ENCODE data around the gene EEF2.

Gene EEF2

DNA sequence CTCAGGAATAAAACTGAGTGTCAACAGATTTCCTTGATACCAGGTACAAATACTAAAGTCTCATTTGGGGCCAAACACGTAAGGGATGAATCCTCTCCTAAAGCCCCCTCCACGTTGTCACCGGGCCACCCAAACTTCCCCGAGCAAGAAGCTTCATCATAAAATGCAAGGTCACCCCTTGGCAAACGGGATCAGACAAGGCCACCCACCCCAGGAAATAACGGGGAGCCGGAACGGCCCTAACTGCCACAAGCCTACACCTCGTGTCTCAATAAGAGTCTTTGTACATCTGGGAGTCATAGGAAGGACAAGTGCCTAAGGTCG lies 717 bp downstream of the EEF2 start:
- DNase-seq (ENCODE audit: low spot score) = peak; percentile 16

DNA sequence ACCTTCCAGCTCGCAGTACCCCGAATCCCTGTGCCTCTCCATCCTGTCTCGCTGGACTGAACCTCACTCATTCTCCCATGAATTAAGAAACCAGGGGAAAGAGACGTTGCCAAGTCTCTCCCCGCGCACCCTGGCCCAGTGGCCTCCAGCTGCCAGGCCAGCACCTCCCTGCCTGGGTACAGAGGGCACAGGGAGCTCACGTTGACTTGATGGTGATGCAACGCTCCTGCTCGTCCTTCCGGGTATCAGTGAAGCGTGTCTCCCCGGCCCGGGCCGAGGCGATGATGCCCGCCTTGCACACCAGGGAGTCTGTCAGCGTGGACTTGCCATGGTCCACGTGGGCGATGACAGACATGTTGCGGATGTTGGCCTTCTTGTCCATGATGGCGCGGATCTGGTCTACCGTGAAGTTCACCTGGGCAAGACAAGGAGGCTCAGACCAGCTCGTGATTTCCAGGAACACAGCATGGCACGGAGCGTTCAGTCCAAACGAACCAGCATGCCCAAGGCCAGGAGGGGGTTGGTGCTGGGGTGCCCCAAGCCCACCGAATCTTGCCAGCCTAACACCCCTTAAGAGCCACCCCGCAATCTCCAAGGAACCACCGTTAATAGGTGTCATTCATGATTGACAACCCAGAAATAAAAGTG lies 1.2 kb downstream of the EEF2 start:
- peak; percentile 66 for DNase-seq (ENCODE audit: low spot score)

DNA sequence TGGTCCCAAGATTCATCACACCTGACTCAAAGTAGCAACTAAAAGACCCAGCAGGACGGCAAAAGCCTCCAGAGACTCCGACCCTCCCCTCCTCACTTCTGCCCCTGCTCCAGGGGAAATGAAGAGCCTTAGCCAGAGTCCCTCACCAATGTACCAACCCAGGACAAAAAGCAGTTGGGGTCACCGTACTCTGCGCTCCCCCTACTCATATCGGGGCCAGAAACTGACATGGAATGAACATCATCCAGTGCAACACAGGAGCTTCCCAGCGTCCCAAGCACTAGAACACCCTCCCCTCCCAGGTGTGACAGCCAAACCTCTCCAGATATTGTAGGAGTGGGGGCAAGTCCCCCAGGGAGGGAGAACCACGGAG lies 1.7 kb downstream of the EEF2 start:
- DNase-seq (ENCODE audit: low spot score) = no peak

DNA sequence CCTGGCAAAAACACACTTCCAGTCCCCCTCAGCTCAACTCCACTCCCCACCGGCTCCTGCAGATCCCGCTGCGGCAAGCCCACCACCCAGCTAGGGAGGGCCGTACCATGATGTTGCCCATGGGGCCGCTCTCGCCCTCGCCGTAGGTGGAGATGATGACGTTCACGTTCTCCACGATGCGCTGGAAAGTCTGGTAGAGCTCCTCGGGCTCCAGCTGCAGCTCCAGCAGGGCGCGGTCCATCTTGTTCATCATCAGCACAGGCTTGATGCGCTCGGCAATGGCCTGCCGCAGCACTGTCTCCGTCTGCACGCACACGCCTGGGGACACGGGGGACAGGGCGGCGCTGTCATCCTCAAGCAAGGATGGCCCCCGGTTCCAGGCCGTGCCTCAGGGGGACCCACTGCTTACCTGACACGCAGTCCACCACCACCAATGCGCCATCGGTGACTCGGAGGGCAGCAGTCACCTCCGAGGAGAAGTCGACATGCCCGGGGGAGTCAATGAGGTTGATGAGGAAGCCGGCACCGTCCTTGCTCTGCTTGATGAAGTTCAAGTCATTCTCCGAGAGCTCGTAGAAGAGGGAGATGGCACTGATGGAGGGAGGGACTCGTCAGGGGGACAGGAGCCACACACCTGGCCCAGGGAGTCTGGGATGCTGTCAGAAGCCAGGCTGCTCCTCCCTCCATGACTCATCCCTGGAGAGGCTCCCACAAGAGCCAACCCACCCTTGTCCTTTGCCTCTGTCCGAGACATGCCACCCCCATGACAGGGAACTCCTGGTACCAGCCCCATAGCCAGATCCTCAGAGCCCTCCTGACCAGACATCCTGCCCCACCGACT lies 2.3 kb downstream of the EEF2 start:
- DNase-seq (ENCODE audit: low spot score) = peak; percentile 64

DNA sequence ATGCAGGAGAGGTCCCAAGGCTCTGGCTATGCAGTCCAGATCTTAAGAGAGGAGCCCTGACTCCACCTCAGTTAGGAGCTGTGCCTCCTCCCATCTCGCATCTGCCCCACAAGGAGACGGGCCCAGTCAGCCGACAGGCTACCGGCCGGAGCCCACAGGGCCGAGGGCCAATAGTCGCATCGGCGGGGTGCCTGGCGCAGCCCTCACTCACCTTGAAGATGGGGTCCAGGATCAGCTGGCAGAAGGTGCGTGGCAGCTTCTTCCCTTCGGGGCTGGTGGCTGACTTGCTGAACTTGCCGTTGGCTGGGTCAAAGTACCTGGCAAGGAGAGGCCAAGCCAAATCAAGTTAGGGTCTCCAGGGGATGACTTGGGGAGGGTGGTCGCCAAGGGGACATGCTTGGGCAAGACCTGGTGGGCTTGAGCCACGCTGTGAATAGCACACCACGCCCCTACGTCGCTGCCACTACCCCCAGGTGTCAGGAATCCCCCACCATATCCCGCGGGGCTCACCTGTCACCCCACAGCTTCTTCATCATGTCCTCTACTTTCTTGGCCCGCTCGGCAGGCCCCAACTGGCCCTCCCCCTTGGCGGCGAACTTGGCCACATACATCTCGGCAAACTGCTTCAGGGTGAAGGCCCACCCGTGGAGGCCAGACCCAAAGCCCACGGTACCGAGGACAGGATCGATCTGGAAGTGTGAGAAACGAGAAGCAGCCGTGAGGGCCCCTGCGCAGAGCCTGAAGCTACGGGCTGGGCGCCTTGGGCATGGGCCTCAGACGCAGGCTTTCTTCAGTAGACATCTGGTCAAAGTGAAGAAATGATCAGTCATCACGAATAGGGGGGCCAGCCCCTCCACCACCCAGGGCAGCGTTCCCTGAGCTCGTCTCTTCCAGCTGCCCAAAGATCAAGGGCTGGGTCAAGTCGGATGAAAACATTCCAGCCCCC lies 3.3 kb downstream of the EEF2 start:
- peak; percentile 2 for DNase-seq (ENCODE audit: low spot score)

DNA sequence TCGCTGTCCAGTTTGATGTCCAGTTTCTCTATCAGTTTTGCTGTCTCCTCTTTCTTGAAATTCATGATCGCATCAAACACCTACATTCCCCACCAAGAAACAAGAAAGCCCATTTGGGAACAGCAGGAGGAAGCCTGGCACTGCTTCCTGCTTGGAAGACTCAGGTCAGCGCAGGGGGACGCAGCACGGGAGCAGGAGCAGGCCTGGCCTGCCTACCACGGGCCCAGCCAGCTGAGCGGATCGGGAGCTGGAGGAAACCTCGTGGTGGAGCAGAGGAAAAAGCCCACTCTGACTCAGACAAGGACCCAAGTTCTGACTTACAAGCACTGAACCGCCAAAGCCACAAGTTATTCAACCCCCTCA lies 3.9 kb downstream of the EEF2 start:
- DNase-seq (ENCODE audit: low spot score) = peak; percentile 2

DNA sequence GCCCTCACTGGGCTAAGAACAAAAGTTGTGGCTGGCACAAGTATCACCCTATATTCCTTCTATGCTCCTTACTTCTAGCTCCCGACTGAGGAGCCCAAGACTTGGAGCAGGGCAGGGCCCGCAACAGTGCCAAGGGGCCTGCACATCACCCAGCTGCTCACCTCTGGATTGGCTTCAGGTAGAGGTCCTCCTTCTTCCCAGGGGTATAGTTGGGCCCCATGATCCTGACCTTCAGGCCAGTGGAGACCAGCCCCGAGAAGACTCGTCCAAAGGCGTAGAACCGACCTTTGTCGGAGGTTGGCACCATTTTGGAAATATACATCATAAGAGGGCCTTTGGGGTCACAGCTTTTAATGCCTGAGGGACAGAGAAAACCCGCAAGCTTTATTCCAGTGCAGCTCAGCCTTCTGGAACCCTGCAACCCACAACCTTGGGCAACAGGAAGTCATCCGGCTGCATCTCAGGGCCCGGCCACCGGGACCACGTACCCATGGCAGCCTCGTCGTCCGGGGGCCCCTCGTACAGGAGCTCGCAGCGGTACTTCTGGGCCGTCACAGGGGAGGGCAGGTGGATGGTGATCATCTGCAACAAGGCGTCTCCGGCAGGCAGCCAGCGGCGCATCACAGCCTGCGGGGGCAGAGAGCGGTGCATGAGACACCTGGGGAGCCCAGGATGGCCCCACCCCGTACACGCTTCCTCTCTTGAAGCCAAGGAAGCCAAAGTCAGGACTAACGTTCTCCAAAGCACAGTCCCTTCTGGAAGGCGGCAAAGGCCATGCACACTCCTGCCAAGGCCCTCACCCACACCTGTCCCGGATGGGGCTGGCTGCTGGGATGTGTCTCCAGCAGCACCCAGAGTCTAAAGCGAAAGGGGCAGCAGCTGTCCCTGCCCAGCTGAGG lies 4.7 kb downstream of the EEF2 start:
- DNase-seq (ENCODE audit: low spot score) = peak; percentile 1

DNA sequence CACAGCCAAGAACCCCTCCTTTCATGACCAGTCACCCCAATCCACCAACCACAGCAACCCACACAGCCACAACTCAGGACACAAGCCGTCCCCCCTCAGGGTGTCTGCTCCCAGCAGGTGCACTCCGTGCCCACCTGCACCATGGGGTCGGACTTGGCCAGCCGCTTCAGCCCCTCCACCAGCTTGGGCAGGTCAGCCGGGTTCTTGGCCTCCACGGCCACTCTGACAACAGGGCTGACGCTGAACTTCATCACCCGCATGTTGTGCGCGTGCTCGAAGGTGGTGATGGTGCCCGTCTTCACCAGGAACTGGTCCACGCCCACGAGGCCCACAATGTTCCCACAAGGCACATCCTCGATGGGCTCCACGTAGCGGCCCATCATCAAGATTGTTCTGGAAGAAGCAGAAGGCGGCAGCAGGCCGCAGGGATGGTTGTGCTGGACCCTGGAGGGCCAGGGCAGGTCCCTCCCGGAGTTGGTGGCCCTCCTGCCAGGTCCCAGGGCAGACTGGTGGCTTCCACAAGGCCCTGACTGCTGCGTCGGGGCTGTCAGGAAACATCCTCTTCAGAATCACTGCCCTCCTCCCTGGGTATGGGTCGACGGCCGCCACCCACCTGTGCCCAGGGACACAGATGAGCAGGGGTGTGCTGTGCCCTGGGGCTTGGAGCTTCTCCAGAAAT lies 5.5 kb downstream of the EEF2 start:
- DNase-seq (ENCODE audit: low spot score) = no peak

DNA sequence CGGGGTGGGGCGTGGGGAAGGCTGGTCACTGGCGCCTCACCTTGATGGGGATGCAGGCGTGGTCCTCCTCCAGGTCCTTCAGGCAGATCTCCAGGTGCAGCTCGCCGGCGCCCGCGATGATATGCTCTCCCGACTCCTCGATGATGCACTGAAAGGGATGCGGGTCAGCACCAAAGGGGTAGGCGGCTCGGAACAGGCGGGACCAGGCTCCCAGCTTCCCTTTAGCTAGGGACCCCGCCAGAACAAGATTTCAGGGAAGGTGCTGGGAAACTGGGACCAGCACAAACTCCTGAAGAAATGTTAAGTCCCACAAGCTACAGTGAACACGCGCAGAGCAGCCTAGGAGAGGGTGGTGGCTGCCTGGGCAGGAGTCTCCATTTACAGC lies 6.0 kb downstream of the EEF2 start:
- DNase-seq (ENCODE audit: low spot score) = no peak

DNA sequence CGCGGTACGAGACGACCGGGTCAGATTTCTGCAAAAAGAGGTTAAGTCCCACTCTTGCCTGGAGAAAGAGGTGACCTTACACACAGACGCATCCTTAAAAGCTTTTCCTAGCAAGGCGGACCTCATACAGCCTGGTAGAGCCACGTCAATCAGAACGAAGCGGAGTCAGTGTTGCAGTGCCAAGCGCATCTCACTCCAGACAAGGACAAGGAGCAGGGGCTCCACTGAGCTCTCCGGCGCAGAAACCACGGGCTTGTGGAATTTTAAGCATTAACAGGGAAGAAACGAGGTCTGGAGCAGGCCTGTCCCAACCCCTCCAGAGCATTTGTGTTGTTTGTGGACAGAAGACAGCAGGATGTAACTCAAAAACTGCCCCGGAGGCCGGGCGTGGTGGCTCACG lies 7.1 kb downstream of the EEF2 start:
- DNase-seq (ENCODE audit: low spot score) = no peak

DNA sequence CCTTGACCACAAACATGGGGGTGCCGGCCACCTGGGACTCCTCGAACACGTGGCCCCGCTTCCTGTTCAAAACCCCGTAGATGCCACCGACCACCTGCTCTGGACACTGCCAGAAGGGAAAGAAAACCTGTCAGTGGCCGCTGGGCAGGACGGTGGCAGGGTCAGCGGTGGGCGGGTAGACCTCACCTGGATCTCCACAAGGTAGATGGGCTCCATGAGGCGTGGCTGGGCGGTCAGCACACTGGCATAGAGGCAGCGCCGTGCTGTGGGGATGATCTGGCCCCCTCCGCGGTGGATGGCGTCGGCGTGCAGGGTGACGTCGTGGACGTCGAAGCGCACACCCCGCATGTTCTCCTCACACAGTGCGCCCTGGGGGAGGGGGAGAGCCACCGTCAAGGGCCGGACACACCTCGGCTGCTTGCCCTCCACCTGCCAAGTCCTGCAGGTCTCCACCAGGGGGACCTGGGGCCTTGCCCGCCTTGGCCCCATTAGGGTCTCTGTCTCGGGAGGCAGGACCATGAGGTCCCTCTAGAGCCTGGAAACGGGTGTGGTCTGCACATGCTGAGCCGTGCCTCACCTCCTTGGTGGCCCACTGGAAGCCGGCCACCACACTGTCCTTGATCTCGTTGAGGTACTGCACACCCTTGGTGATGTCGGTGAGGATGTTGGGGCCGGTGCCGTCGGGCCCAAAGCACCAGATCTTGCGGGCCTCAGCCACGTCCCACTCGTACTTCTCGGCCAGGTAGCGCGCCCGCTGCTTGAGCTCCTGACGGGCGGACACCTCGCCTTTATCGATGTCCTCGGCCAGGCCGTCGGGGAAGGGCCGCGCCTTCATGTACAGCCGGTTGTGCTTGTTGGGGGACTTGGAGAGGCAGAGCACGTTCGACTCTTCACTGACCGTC lies 7.8 kb downstream of the EEF2 start:
- no peak for DNase-seq (ENCODE audit: low spot score)

DNA sequence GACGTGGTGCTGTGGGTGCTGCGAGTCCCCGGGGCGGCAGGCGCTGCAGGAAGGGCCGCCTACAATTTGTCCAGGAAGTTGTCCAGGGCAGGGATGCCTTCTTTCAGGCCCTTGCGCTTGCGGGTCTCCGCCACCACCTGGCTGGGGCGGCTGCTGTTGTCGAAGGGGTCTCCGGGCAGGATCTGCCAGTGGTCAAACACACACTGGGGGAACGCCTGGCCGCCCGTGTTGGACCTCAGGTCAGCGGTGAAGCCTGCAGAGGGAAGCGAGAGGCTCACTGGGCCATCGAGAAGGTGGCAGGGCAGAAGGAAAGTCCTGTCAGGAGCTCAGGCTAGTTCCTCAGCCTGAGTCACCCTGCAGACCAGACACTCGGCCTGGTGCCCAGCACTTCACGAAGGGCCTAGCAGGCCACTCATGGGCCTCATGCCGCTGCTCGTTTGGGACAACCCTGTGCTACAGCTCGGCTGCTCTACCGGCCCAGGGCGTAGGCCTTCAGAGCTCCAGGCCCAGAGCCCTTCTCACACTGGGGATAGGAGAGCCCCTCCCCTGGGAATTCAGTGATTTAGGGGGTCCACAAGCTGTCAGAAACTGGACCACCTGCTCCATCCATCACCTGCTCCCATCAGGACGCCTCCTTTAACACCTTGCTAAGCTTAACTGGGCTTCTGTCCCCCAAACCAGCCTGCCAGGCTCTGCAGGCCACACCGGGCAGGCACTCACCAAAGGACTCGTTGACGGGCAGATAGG lies 8.6 kb downstream of the EEF2 start:
- no peak for DNase-seq (ENCODE audit: low spot score)

DNA sequence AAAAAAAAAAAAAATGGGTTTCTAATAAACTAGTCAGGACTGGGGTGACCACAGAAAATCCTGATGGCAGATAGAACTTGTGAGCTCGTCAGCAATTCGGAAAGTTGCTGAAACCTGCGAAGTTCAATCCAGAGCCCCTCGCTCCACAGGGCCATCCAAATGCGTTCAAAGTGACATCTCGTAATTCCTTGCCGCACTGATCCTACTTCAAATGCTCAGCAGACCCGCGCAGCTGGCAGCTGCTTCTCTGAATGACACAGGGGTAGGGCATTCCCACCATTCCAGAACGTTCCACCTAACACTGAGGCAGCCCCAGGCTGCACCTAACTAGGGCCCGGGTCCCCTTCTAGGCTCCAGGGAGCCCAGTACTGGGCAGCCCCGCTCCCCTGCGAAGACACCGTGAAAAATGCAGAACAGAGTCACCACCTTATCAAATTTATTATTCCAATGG lies 9.6 kb downstream of the EEF2 start:
- DNase-seq (ENCODE audit: low spot score) = no peak

DNA sequence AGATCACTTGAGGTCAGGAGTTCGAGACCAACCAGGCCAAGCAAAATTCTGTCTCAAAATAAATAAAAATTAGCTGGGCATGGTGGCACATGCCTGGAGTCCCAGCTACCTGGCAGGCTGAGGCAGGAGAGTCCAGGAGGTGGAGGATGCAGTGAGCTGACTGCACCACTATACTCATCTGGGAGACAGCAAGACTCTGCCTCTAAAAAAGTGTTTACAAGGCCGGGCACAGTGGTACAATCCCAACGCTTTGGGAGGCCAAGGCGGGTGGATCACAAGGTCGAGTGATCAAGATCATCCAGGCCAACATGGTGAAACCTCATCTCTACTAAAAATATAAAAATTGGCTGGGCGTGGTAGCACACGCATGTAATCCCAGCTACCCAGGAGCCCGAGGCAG lies 10.1 kb downstream of the EEF2 start:
- DNase-seq (ENCODE audit: low spot score) = no peak

DNA sequence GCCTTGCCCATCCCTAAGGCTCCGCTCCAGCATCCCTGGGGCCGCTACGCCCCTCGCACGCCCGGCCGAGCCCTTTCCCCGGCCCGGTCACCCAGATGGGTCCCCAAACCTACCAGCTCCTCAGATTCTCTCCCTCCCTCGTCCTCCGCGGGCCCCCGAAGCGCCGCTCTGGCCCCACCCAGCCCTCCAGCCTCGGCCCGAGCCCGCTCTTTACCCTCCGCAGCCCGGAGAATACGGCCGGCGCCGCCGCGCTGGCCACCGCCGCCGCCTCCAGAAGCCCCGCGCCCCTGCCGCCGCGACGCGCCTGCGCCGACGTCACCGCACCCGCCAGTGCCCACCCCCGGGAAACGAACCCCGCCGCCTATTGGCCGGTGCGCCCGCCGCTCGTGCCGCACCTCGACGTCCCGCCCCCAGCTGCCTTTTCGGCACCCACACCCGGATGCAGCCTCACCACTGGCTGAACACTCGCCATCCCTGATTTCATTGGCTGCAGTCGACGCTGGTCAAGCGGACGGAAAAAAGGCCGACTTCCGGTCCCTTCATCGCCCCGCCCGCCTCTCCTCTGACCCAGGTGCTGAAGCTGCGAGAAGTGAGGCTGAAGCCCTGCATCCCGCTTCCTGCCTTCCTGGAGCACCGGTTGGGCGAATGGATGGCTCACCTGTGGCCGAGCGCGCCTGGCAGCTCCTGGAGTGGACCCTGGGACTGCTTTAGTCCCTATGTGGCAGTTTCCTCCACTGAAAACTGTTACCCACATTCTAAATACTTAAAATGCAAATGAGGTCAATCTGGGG lies 14.3 kb downstream of the EEF2 start, which contains the start of gene DAPK3:
DAPK3 (minus strand) TSS at position 292 of the 791 bp plus-strand sequence. CDS start 1,364 bp downstream, outside the sequence.
- DNase-seq (ENCODE audit: low spot score) = peak; percentile 98

DNA sequence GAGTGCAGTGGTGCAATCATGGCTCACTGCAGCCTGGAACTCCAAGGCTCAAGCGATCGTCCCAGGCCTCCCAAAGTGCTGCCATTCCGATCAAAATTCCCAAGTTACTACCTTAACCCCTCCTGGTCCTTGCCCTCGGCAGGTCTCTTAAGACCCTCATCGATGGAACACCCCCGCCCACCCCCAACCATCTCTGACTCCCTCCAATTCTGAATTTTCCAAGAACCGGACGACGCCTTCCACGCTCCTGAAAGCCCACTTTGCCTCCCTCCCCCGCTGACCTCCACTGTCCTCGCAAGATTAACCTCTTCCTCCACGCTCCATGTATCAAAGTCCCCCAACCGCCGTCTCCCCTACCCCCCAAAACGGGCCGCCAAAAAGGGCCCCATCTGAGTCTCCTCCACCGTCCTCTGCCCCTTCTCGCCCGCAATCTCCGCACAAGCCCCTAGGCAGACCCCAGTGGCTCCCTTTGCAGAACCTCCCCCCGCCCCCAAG lies 14.9 kb downstream of the EEF2 start:
- DNase-seq (ENCODE audit: low spot score) = no peak

DNA sequence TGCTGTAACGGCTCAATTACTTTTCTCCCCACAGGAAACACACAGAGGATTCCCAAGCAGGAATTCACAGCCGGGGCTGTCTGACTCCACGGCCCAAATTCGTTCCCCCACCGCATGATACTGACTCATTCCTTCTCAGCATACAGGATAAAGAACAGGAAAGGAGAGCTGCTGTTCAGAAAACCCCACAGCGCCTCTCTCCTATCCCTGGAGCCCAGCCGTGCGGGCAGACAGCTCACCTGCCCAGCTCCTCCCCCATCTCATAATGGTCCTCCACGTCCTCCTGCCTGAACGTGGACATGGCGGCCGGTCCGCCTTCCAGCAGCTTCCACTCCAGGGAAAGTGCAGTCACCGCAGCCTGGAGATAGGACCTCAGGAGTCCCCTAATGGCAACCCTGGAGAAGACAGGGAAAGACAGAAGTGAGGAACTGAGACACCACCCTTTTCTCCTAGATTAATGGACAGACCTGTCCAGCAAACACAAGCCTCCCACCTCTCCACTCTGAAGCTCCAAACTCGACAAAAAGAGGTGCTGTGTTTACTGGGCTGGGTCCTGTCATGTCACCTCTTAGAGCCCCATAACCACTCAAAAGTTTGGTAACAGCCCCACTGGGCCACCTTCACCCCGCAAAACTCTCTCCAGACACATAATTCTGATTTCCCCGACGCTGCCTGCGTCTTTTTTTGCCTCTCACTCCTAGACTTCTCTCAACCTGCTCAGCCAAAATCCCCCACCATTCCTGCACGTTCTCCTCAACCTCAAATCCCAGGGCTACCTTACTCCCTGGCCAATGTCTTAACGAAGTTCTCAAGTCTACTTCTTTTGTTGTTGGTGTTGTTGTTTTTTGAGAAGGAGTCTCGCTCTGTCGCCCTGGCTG lies 15.6 kb downstream of the EEF2 start:
- peak; percentile 60 for DNase-seq (ENCODE audit: low spot score)
